GM21367 (cell line): ENCODE measurements around the gene TM6SF1.

ENCODE experiments used
- ATAC-seq: cut with Tn5 transposase; IDR thresholded peaks from one replicate; pipeline ENCODE4 v1.9.1; 2021; ENCODE audit not compliant: unreplicated experiment

Gene TM6SF1

DNA sequence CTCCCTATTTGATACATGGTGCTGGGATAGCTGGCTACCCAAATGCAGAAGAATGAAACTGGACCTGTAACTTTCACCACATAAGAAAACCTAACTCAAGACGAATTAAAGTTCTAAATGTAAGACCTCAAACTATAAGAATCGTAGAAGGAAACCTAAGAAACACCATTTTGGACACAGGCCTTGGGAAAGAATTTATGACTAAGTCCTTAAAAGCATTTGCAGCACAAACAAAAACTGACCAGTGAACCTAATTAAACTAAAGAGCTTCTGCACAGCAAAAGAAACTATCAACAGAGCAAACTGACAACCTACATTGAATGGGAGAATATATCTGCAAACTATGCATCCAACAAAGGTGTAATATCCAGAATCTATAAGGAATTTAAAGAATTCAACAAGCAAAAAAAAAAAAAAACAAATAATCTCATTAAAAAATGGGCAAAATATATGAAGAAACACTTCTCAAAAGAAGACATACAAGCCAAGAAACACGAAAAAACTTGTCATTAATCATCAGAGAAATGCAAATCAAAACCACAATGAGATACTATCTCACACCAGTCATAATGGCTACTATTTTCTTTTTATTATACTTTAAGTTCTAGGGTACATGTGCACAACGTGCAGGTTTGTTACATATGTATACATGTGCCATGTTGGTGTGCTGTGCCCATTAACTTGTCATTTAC is 63.2 kb downstream of the TM6SF1 start:
- ATAC-seq, result no peak

DNA sequence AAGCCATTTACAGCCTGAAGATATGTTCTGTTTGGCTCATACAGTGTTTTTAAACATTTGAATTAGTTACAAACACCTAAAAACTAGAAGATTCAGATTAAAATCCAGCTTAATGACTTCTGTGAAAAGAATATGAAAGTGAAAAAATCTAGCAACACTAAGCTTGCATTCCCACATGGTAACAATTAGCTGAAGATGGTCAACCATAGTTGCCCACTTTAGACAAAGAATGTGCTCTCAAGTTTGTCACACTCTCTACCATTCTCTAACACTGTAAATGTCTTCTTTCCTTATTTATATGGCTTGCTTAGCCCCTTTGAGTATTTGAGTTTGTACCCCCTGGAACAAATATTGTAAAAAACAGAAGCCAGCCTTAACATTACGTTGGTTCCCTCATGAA is 67.4 kb downstream of the TM6SF1 start:
- ATAC-seq, result no peak

GRCh38 chr15:83178390-83178789 is 70.9 kb downstream of the TM6SF1 start:
- no peak for ATAC-seq

- ATAC-seq, result no peak
These were observed 71.5 kb downstream of the TM6SF1 start for GRCh38 chr15:83178869-83179325.

- no peak for ATAC-seq
These were observed 78.1 kb downstream of the TM6SF1 start for GRCh38 chr15:83185561-83185960.
